ENCODE results near the gene FAM3B. TPM values are rescaled to one million over a fixed set of nuclear protein-coding genes. Genes with fewer than 3 reads are reported as not detected.

The FAM3B gene
- total RNA-seq, 2 experiments from 2014 or later, result not detected

- Mint-ChIP-seq H3K36me3 (ENCODE audit: low read depth) (peaks cover 78% of the 10 kb centered on the region), H3K27ac (no peak overlapping the region), H3K27me3 (no peaks in the 10 kb centered on the region), H3K9me3 (no peaks in the 10 kb centered on the region), H3K4me3 (no peak overlapping the region), H3K4me1 (no peaks in the 10 kb centered on the region)
- ChIA-PET CTCF (no interaction called here), POLR2A (no interaction called here)
- DNase-seq, result no peak
Measured at GRCh38 chr21:41403966-41404365, 87.4 kb downstream of the FAM3B start.

- no peak for DNase-seq
- peaks cover under 1% of the 10 kb centered on the region for H3K9me3 Mint-ChIP-seq
- no peaks in the 10 kb centered on the region for H3K27me3 Mint-ChIP-seq
- no peak overlapping the region for H3K27ac Mint-ChIP-seq
- ChIA-PET CTCF (no interaction called here), POLR2A (no interaction called here)
- no peaks in the 10 kb centered on the region for H3K4me1 Mint-ChIP-seq
- H3K36me3 Mint-ChIP-seq (ENCODE audit: low read depth), result peaks cover 77% of the 10 kb centered on the region
- no peak overlapping the region for H3K4me3 Mint-ChIP-seq
Measured at GRCh38 chr21:41405321-41405720, 88.7 kb downstream of the FAM3B start.

- H3K4me1 Mint-ChIP-seq, result peaks cover 9% of the 10 kb centered on the region
- ChIA-PET CTCF (no interaction called here), POLR2A (no interaction called here)
- H3K36me3 Mint-ChIP-seq (ENCODE audit: low read depth), result peaks cover 79% of the 10 kb centered on the region
- no peak for DNase-seq
- H3K9me3 Mint-ChIP-seq, result peaks cover 10% of the 10 kb centered on the region
- no peak overlapping the region for H3K4me3 Mint-ChIP-seq
- no peaks in the 10 kb centered on the region for H3K27me3 Mint-ChIP-seq
- peak overlapping the region; percentile 67 for H3K27ac Mint-ChIP-seq
Measured at GRCh38 chr21:41406340-41406739, 89.7 kb downstream of the FAM3B start.

Other genes starting within 250 kb of the FAM3B start
- gene BACE2, start 148.6 kb upstream of the FAM3B start, total RNA-seq, result 1 to 10 TPM; 1.6 to 1.7 TPM
- gene MX2, start 45.2 kb downstream of the FAM3B start, total RNA-seq, result 100 to 1,000 TPM; 108 to 117 TPM
- 100 to 1,000 TPM; 722 to 723 TPM for gene MX1, start 109.4 kb downstream of the FAM3B start, total RNA-seq
- not detected for gene TMPRSS2, start 191.4 kb downstream of the FAM3B start, total RNA-seq

Data from activated CD4-positive, alpha-beta T cell treated with anti-CD3 and anti-CD28 coated beads, Interleukin-2, amount 10 ng/mL, durations not matched to agents 7 days and 5 days (primary cell).